Neural cell (in vitro differentiated cells): ENCODE data around the gene RABGAP1L. TPM values are rescaled to one million over a fixed set of nuclear protein-coding genes. Genes with fewer than 3 reads are reported as not detected.

Experiments used
- H2AFZ ChIP-seq: fragments of 200-600, 300-800 bp; sonication (generic), shearing (Covaris generic); 2 replicates; pipeline ENCODE4 v1.6.0; 2014; ENCODE audit warnings: low read depth, mild to moderate bottlenecking, antibody characterized with exemption, low read length, moderate library complexity
- H3F3A ChIP-seq: fragments of 200-600 bp; shearing (Covaris generic); 2 replicates; pipeline ENCODE4 v1.6.1; 2016; ENCODE audit warnings: mild to moderate bottlenecking, moderate library complexity, mixed read lengths, antibody characterized with exemption, low read length; ENCODE audit not compliant: insufficient read depth, poor library complexity, severe bottlenecking
- H3K27ac ChIP-seq: fragments of 200-600, 300-800 bp; sonication (generic), shearing (Covaris generic); 2 replicates; pipeline ENCODE4 v1.5.1; 2014; ENCODE audit warnings: mild to moderate bottlenecking, low read length, moderate library complexity
- H3K27me3 ChIP-seq: fragments of 300-800, 200-600 bp; sonication (generic), shearing (Covaris generic); 2 replicates; pipeline ENCODE4 v1.6.0; 2014; ENCODE audit warnings: mild to moderate bottlenecking, low read depth, low read length, moderate library complexity; ENCODE audit not compliant: insufficient read depth
- H3K36me3 ChIP-seq: fragments of 300-800, 200-600 bp; sonication (generic), shearing (Covaris generic); 2 replicates; pipeline ENCODE4 v1.5.1; 2014; ENCODE audit warnings: mild to moderate bottlenecking, antibody characterized with exemption, low read length, moderate library complexity; ENCODE audit not compliant: insufficient read depth
- H3K4me2 ChIP-seq: fragments of 300-800, 200-600 bp; sonication (generic), shearing (Covaris generic); 2 replicates; pipeline ENCODE4 v1.6.0; 2014; ENCODE audit warnings: mild to moderate bottlenecking, low read length
- H3K4me3 ChIP-seq: fragments of 300-800, 200-600 bp; sonication (generic), shearing (Covaris generic); 2 replicates; pipeline ENCODE4 v1.5.1; 2014; ENCODE audit warnings: mild to moderate bottlenecking, low read length, moderate library complexity
- H3K79me2 ChIP-seq: fragments of 200-600 bp; shearing (Covaris generic); replicated peaks from 2 replicates; pipeline ENCODE4 v1.6.0; 2014; ENCODE audit warnings: mild to moderate bottlenecking, low read length, moderate library complexity; ENCODE audit not compliant: insufficient read depth
- H3K9ac ChIP-seq: fragments of 300-800, 200-600 bp; sonication (generic), shearing (Covaris generic); 2 replicates; pipeline ENCODE4 v1.6.1; 2016; ENCODE audit warnings: mild to moderate bottlenecking, low read length, mixed read lengths
- H3K9me2 ChIP-seq: fragments of 200-600 bp; shearing (Covaris generic); 2 replicates; pipeline ENCODE4 v1.6.1; 2016; ENCODE audit warnings: mild to moderate bottlenecking, low read length, mixed read lengths; ENCODE audit not compliant: insufficient read depth
- H3K9me3 ChIP-seq: fragments of 200-600, 300-800 bp; sonication (generic), shearing (Covaris generic); 2 replicates; pipeline ENCODE4 v1.6.1; 2016; ENCODE audit warnings: mild to moderate bottlenecking, mixed run types, low read length, moderate library complexity, mixed read lengths
- H4K20me1 ChIP-seq: fragments of 200-600 bp; shearing (Covaris generic); 2 replicates; pipeline ENCODE4 v1.6.1; 2016; ENCODE audit warnings: mild to moderate bottlenecking, mixed run types; ENCODE audit not compliant: insufficient read depth
- CTCF ChIP-seq: fragments of 450-650 bp; IDR thresholded peaks from 2 replicates; pipeline ENCODE4 v1.5.1; 2014; ENCODE audit warnings: antibody characterized with exemption, mild to moderate bottlenecking, moderate library complexity; ENCODE audit not compliant: poor library complexity, severe bottlenecking
- EP300 ChIP-seq: fragments of 450-650 bp; conservative IDR thresholded peaks from 2 replicates; pipeline ENCODE4 v1.6.1; 2014; ENCODE audit warnings: antibody characterized with exemption, mild to moderate bottlenecking, moderate library complexity; ENCODE audit not compliant: poor library complexity, severe bottlenecking
- EZH2 ChIP-seq: fragments of 200-600, 300-800 bp; shearing (Covaris generic), sonication (generic); IDR thresholded peaks from 2 replicates; pipeline ENCODE4 v1.6.1; 2014; ENCODE audit warnings: antibody characterized with exemption, low read length, borderline replicate concordance, mild to moderate bottlenecking; ENCODE audit not compliant: insufficient read depth, poor library complexity, severe bottlenecking
- MXI1 ChIP-seq: fragments of 450-650 bp; conservative IDR thresholded peaks from 2 replicates; pipeline ENCODE4 v1.6.1; 2014; ENCODE audit warnings: antibody characterized with exemption, mild to moderate bottlenecking; ENCODE audit not compliant: poor library complexity, severe bottlenecking
- POLR2AphosphoS5 ChIP-seq: IDR thresholded peaks from 2 replicates; pipeline ENCODE4 v1.6.1; 2012
- RAD21 ChIP-seq: fragments of 450-650 bp; conservative IDR thresholded peaks from 2 replicates; pipeline ENCODE4 v1.6.1; 2014; ENCODE audit warnings: antibody characterized with exemption, mild to moderate bottlenecking, moderate library complexity
- REST ChIP-seq: IDR thresholded peaks from 2 replicates; pipeline ENCODE4 v1.6.1; 2012; ENCODE audit warnings: borderline replicate concordance
- SMC3 ChIP-seq: fragments of 450-650 bp; conservative IDR thresholded peaks from 2 replicates; pipeline ENCODE4 v1.6.1; 2014; ENCODE audit warnings: antibody characterized with exemption, mild to moderate bottlenecking, moderate library complexity; ENCODE audit not compliant: poor library complexity
- TAF1 ChIP-seq: IDR thresholded peaks from 2 replicates; pipeline ENCODE4 v1.6.1; 2012; ENCODE audit warnings: low read depth
- polyA plus RNA-seq: library from polyadenylated mRNA; depleted of rRNA; stranded (reverse); fragments of >200 nt; gene quantifications from 2 replicates; pipeline ENCODE4 v1.2.3, GENCODE V29; 2014

The RABGAP1L gene
- polyA plus RNA-seq, 1 donor from 2014 or later: 32.2 TPM

- no peaks in the 10 kb centered on the region for H4K20me1 ChIP-seq
- TF ChIP-seq RAD21: no peak
- TF ChIP-seq CTCF: no peak
- no peak for TF ChIP-seq SMC3
- H3K4me3 ChIP-seq: no peak overlapping the region
- H3K27me3 ChIP-seq: no peaks in the 10 kb centered on the region
- no peaks in the 10 kb centered on the region for H3K36me3 ChIP-seq
- H3K9me2 ChIP-seq: no peaks in the 10 kb centered on the region
- H2AFZ ChIP-seq: no peak overlapping the region
- H3K79me2 ChIP-seq: no peaks in the 10 kb centered on the region
- H3K27ac ChIP-seq: no peak overlapping the region
- no peak overlapping the region for H3K4me2 ChIP-seq
- H3K9me3 ChIP-seq: no peaks in the 10 kb centered on the region
- no peak overlapping the region for H3K9ac ChIP-seq
- no peaks in the 10 kb centered on the region for H3F3A ChIP-seq
Observed at GRCh38 chr1:174480324-174480723, 321.0 kb downstream of the RABGAP1L start.

GRCh38 chr1:174491606-174492005 lies 332.3 kb downstream of the RABGAP1L start:
- Histone ChIP-seq H3K27ac (no peak overlapping the region), H3K4me3 (no peak overlapping the region), H3K27me3 (no peaks in the 10 kb centered on the region), H3K9me2 (no peaks in the 10 kb centered on the region), H3K9me3 (no peaks in the 10 kb centered on the region), H3K79me2 (no peaks in the 10 kb centered on the region), H3K36me3 (no peaks in the 10 kb centered on the region), H2AFZ (no peak overlapping the region), H3F3A (no peaks in the 10 kb centered on the region), H3K9ac (no peak overlapping the region), H4K20me1 (no peaks in the 10 kb centered on the region), H3K4me2 (no peak overlapping the region)
- TF ChIP-seq POLR2AphosphoS5 (no peak), MXI1 (no peak), REST (no peak), EP300 (no peak), CTCF (no peak), RAD21 (no peak), TAF1 (no peak), EZH2 (no peak), SMC3 (no peak)
